Stimulated activated CD4-positive, alpha-beta T cell treated with anti-CD3 and anti-CD28 coated beads, Interleukin-12 subunit alpha, Interleukin-12 subunit beta, amount 100 ng/mL, for 4 hours (primary cell): Measurements from ENCODE around the gene DHX36.

Experiments used
- DNase-seq: peaks from one replicate; pipeline ENCODE4 v3.0.0-alpha.2; 2020

The DHX36 gene

DNA sequence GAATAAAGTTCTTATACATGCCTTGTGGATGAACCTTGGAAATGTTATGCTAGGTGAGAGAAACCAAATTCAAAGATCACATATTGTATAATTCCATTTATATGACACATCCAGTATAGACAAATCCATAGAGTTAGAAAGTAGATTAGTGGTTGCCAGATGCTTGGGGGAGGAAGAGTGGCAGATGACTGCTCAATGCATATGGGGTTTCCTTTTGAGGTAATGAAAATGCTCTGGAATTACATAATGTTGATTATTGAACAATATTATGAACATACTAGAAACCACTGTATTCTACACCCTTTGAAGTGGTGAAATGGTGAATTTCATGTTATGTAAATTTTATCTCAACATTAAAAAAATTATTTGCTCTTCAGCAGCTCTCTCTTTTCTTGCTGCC is 100.8 kb downstream of the DHX36 start:
- DNase-seq, result no peak
